ENCODE data around the gene TIGD3.

- no peak for TF ChIP-seq CTCF (IDR thresholded peaks at IDR 0.05)
- TF ChIP-seq POLR2A (IDR thresholded peaks at IDR 0.05): no peak
Measured at GRCh38 chr11:65378208-65378927, 23.8 kb downstream of the TIGD3 start.

All from thyroid gland (tissue), 4 donors.